Measurements from ENCODE around the gene LGALSL. TPM values are rescaled to one million over a fixed set of nuclear protein-coding genes. Genes with fewer than 3 reads are reported as not detected.
A peak's percentile ranks its signal among the peaks of the same experiment; 100 is the strongest.

The LGALSL gene
- total RNA-seq (2011; cell fraction: chromatin; rRNA removed; ENCODE audit: low replicate concordance) = not detected in 2 replicates
- total RNA-seq (2011; cell fraction: nucleolus; rRNA removed) = not detected in 2 replicates
- not detected in 2 replicates for total RNA-seq (2011; cell fraction: nucleoplasm; rRNA removed)
- total RNA-seq (2014; rRNA removed) = 0.09 and 0.24 TPM in 2 replicates
- 0.15 and 0.26 TPM in 2 replicates for total RNA-seq (2014; rRNA removed; fragmentation: Illumina TruSeq; extraction: Trizol)
- total RNA-seq (2015; rRNA removed; fragmentation: Illumina TruSeq; extraction: Trizol) = not detected in 2 replicates
- 0.22 TPM in 1 of 2 replicates, not detected in the other for total RNA-seq (2021)
- polyA plus RNA-seq (2011; rRNA removed) = 0.29 and 0.47 TPM in 2 replicates
- polyA plus RNA-seq (2011; cell fraction: cytosol; rRNA removed) = 0.03 and 0.83 TPM in 2 replicates
- polyA plus RNA-seq (2011; cell fraction: nucleus; rRNA removed) = 0.42 TPM in 1 of 2 replicates, not detected in the other
- polyA plus RNA-seq (2012) = 0.04 and 0.08 TPM in 2 replicates
- polyA plus RNA-seq (2014; fragmentation: Illumina TruSeq; extraction: Trizol) = 0.16 and 0.24 TPM in 2 replicates
- under 1 TPM; 0.04 to 0.13 TPM for polyA plus RNA-seq (2014; fragmentation: Nextera tagmentation; extraction: Ambion mirVana)
- not detected in 2 replicates for polyA plus RNA-seq (2014; rRNA removed)
- polyA minus RNA-seq (2011; rRNA and poly(A)+ RNA removed) = 0.21 and 0.51 TPM in 2 replicates
- not detected in 2 replicates for polyA minus RNA-seq (2011; cell fraction: cytosol; rRNA and poly(A)+ RNA removed)
- 0.22 TPM in 1 of 2 replicates, not detected in the other for polyA minus RNA-seq (2011; cell fraction: nucleus; rRNA and poly(A)+ RNA removed)
- Bru-seq, nascent RNA = percentile 31 among the genes with signal in this experiment
- percentile 21 among the genes with signal in this experiment for BruChase-seq, experiment 1, labeled RNA remaining after a 2-hour chase
- percentile 34 among the genes with signal in this experiment for BruChase-seq, experiment 2, labeled RNA remaining after a 6-hour chase
- long read RNA-seq, experiment 1, partial matches to known transcripts = 0 of 1 reads
- long read RNA-seq, experiment 1, other reads (novel, unspliced or antisense) = 1 of 1 reads
- long read RNA-seq, experiment 2 = 0 reads
- long read RNA-seq, experiment 3 = 0 reads

DNA sequence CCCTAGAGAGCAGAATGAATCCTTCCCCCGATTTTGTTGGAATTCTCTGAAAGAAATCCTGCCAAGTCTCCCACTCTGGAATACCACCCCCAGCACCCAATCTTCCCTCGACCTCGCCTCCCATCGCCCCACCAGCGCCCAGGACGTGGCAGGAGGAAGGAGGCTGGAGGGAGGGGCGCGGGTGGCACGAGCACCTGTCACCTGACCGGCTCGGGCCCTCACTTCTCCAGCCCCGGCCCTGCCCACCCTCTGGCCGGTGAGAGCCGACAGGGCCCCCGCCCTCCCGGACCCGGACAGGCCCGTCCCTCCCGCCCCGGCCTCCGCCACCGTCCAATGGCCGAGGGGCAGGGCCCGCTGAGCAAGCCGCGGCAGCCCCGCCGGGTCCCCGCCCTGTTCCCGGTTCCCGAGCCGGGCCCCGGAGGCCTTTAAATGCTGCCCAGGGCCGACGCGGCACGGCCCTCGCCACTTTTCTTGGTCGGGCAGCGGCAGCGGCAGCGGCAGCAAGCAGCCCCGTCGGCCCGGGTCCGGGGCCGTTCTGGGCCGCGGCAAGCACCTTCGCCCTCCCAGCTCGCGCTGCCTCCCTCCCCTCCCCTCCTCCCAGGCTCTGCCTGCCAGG, at the start of gene LGALSL:
Gene LGALSL, plus strand, starts transcription at position 393 of the 616 bp plus-strand sequence. CDS start 384 bp downstream, outside the sequence.
- WGBS (ENCODE audit: insufficient coverage, low coverage, missing lambda C conversion rate) = 1% methylated on average over 32 of the region's 52 CpGs
- CTCF ChIA-PET (ENCODE audit: low intra/inter-chr PET ratio) = no interaction called here

More for the DNA sequence above, at the start of gene LGALSL:
- H4K20me1 ChIP-seq (replicated peaks; ENCODE audit: control insufficient read depth, insufficient read depth, low read length) = no peaks in the 10 kb centered on the region
- H3K4me3 ChIP-seq = peak within 1 kb of the TSS; percentile 42
- H3K9me3 ChIP-seq (replicated peaks; ENCODE audit: control insufficient read depth, insufficient read depth, low read depth, low read length) = no peaks in the 10 kb centered on the region
- H3K27ac ChIP-seq (ENCODE audit: extremely low read depth, low read depth, low read length) = no peak within 1 kb of the TSS
- H3K79me2 ChIP-seq (ENCODE audit: control insufficient read depth, insufficient read depth, low read length) = no peaks in the 10 kb centered on the region
- POLR2A ChIA-PET = interaction anchor here (0.6 kb wide), 1 partner anchor 102 kb away, joined by 3 read pairs; no protein-coding TSS in a partner anchor
- H3K9me1 ChIP-seq (ENCODE audit: control insufficient read depth, insufficient read depth, low read length) = no peaks in the 10 kb centered on the region
- in situ Hi-C loops (cut with MboI) (no loop called here), intact Hi-C loops (cut with micrococcal nuclease) (no loop called here)
- peak within 1 kb of the TSS in 1 of 2 experiments; percentile 77; a peak in 1 of 4 replicates for H3K9ac ChIP-seq (ENCODE audit: insufficient read depth in 1 of 2, low read depth in 2 of 2, low read length in 2 of 2)
- H3K4me2 ChIP-seq (ENCODE audit: insufficient read depth, low read length) = peak within 1 kb of the TSS; percentile 38; the same call in 1 of the 2 replicates
- peaks cover 0 to 14% of the 10 kb centered on the region in 2 experiments; a peak in 2 of 5 replicates for H3K4me1 ChIP-seq (replicated peaks in 1 of 2; ENCODE audit: control insufficient read depth in 2 of 2, insufficient read depth in 2 of 2, low read length in 2 of 2)
- H2AFZ ChIP-seq (ENCODE audit: low read depth, low read length) = peak within 1 kb of the TSS; percentile 64; the same call in 1 of the 2 replicates
- ATAC-seq (peak; percentile 87), FAIRE-seq (no peak), DNase-seq (ENCODE audit: extremely low read depth in 1 of 4, low spot score in 3 of 4) (peak in 3 of 4 experiments; percentile 62 to 82 (median 80))
- BruUV-seq (replicated peaks) = no TSS peak
- peaks cover 11 to 26% of the 10 kb centered on the region in 2 experiments for H3K27me3 ChIP-seq (ENCODE audit: control insufficient read depth in 2 of 2, insufficient read depth in 2 of 2, low read length in 2 of 2)
- no peaks in the 10 kb centered on the region for H3K36me3 ChIP-seq (ENCODE audit: control insufficient read depth, insufficient read depth, low read length)
- TF ChIP-seq PCBP1 (IDR thresholded peaks at IDR 0.05; ENCODE audit: low read depth, low read length, poor library complexity, severe bottlenecking) = peak; percentile 14
- peak; percentile 32; the same call in 1 of the 2 replicates for TF ChIP-seq PHF8 (IDR thresholded peaks at IDR 0.05; ENCODE audit: borderline replicate concordance, low read length)
- TF ChIP-seq NBN (IDR thresholded peaks at IDR 0.05; ENCODE audit: low read depth) = no peak
- peak; percentile 87 for TF ChIP-seq ZFX (CRISPR knock-in tag; IDR thresholded peaks at IDR 0.05)
- TF ChIP-seq SAP30 (IDR thresholded peaks at IDR 0.05; ENCODE audit: borderline replicate concordance, insufficient read depth, low read depth, low read length, poor library complexity, severe bottlenecking) = peak; percentile 35

Data from K562 (cell line).